Uterus (tissue), 2 donors: ENCODE results near the gene ALDH7A1.

Experiments
- CTCF ChIP-seq, 4 experiments: fragments of 200-600 bp in 2 of 4; fragments of 450-650 bp in 2 of 4; sonication (generic) in 2 of 4; IDR thresholded peaks; one replicate each; pipeline ENCODE4 v1.5.1; 2016 to 2019; ENCODE audit warnings: antibody characterized with exemption in 4 of 4, mild to moderate bottlenecking in 2 of 4, moderate library complexity in 1 of 4
- POLR2A ChIP-seq, 2 donors: fragments of 450-650 bp; IDR thresholded peaks; one replicate each; pipeline ENCODE4 v1.6.1; 2016; ENCODE audit warnings: antibody characterized with exemption in 2 of 2, mild to moderate bottlenecking in 1 of 2, moderate library complexity in 1 of 2

GRCh38 chr5:126619781-126620180 lies 24.8 kb upstream of the ALDH7A1 start:
- TF ChIP-seq CTCF (IDR thresholded peaks at IDR 0.05) (no peak), POLR2A (IDR thresholded peaks at IDR 0.05) (no peak)
